ENCODE results near the gene NT5C3A. TPM values are rescaled to one million over a fixed set of nuclear protein-coding genes. Genes with fewer than 3 reads are reported as not detected.
"Not testable (repeated sequence)": the region's sequence is repeated elsewhere in the genome, so short reads cannot be mapped to it uniquely, and the experiment has no call there.

NT5C3A gene
- total and polyA plus RNA-seq, 8 donors = 1.2 to 98.0 (median 20.4) TPM

DNA sequence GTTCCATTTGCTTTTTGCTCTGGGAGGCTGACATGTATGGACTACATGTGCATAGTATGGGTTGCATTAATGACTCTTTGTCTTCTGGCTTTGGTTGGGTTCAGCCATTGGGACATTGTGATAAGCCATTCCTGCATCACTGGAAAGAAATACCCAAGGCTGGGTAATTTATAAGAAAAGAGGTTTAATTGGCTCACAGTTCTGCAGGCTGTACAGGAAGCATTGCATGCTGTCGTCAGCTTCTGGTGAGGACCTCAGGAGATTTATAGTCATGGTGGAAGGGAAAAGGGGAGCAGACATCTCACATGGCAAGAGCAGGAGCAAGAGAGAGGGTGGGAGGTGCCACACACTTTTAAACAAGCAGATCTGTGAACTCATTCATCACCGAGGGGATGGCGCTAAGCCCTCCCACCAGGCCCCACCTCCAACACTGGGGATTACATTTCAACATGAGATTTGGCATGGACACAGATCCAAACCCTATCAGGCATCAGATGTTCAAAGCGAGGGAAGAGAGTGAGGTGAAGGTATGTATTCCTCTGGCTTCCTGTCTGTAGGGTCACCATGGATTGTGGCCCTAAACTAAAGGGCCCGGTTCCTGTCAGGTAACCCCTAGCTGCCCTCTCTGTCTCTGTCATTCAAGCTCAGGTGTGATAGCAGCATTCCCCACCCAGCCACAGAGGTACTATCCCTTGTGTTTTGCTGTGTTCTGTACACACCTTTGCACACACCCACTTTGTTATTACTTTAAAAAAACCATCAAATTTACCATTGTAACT is 95.9 kb downstream of the NT5C3A start:
- H3K9me3 ChIP-seq; H3K27ac ChIP-seq; H3K27me3 ChIP-seq; H3K4me3 ChIP-seq; H3K36me3 ChIP-seq; DNase-seq; intact Hi-C loops (cut with DNase I; ENCODE audit: low total_unique reads): not testable (repeated sequence)
- peaks cover 0 to 22% (median 13%) of the 10 kb centered on the region in 4 donors for H3K4me1 ChIP-seq
- WGBS, 5 donors = 47 to 74% (median 56%) methylated on average over 3 to 4 of the region's 5 CpGs

DNA sequence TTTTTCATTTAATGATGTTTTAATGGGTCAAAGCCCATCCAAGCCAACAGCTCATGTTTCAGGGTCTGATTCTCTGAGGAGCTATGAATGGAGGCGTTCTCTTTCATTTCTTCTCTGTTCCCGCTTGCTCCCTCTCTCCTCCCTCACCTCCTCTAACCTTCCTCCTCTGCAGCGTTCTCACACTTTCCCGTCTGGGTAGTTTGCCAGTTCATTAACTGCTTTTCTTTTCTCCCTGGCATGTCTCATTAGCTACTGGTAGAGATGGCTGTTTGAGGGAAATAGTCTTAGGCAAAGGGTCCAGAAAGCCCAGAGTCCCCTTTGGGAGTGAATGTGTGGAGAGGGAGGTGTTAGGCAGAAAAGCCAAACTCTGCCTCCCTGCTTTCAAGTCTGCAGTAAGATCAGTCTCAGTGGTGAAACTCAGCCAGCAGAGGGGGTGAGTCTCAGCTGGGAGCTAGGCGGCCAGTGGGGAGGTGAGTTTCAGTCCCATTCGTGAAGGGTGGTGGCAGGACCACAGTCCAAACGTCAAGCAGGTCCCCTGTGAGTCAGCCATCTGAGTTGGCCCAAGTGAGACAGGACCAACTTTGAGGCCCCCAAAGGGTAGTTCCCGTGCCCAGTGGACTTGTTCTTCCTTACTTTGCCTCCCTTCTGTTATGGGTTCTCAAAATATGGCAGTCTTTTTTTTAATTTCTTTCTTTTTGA is 98.0 kb downstream of the NT5C3A start:
- H3K4me1 ChIP-seq = peaks cover 0 to 18% (median 13%) of the 10 kb centered on the region in 4 donors
- H3K36me3 ChIP-seq; H3K27me3 ChIP-seq; intact Hi-C loops (cut with DNase I; ENCODE audit: low total_unique reads); H3K9me3 ChIP-seq; H3K4me3 ChIP-seq: not testable (repeated sequence)
- DNase-seq = peak in 1 of 2 donors; percentile 29
- H3K27ac ChIP-seq = peak overlapping the region in 1 of 5 donors; percentile 40
- TF ChIP-seq, protein P1, sequence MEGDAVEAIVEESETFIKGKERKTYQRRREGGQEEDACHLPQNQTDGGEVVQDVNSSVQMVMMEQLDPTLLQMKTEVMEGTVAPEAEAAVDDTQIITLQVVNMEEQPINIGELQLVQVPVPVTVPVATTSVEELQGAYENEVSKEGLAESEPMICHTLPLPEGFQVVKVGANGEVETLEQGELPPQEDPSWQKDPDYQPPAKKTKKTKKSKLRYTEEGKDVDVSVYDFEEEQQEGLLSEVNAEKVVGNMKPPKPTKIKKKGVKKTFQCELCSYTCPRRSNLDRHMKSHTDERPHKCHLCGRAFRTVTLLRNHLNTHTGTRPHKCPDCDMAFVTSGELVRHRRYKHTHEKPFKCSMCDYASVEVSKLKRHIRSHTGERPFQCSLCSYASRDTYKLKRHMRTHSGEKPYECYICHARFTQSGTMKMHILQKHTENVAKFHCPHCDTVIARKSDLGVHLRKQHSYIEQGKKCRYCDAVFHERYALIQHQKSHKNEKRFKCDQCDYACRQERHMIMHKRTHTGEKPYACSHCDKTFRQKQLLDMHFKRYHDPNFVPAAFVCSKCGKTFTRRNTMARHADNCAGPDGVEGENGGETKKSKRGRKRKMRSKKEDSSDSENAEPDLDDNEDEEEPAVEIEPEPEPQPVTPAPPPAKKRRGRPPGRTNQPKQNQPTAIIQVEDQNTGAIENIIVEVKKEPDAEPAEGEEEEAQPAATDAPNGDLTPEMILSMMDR (IDR thresholded peaks at IDR 0.05) = peak in 4 of 7 experiments; percentile 13 to 29 (median 22)
- whole genome bisulfite sequencing, 5 donors = 14 to 30% (median 26%) methylated on average over 5 to 8 of the region's 8 CpGs

Small RNA genes within 50 kb of the gene (small RNA-seq; reads per million reads assigned to genes)
- gene RN7SL505P (0 reads per million in 4 donors), gene RNU6-388P (0 reads per million in 4 donors), gene RPS29P14 (0 reads per million in 4 donors)

Other genes with a start within 250 kb of the NT5C3A start
- 10 to 100 TPM in 4 of 5 donors, 1 to 10 TPM in 1; 9.0 to 90.3 (median 21.9) TPM for gene KBTBD2, start 171.0 kb downstream of the NT5C3A start, total RNA-seq
- 10 to 100 TPM in 2 of 3 donors, 1 to 10 TPM in 1; 9.9 to 13.9 (median 11.8) TPM for gene KBTBD2, start 171.0 kb downstream of the NT5C3A start, polyA plus RNA-seq
- 100 to 1,000 TPM; 120 to 869 (median 168) TPM for gene FKBP9, start 105.3 kb downstream of the NT5C3A start, total RNA-seq
- gene FKBP9, start 105.3 kb downstream of the NT5C3A start, polyA plus RNA-seq = 10 to 100 TPM; 11.3 to 22.8 (median 18.2) TPM
- 10 to 100 TPM in 1 of 5 donors, 1 to 10 TPM in 3, not detected in 1; 2.2 to 13.9 (median 5.0) TPM for gene RP9, start 46.6 kb upstream of the NT5C3A start, total RNA-seq
- 10 to 100 TPM; 11.1 to 80.0 (median 15.4) TPM for gene RP9, start 46.6 kb upstream of the NT5C3A start, polyA plus RNA-seq
- 10 to 100 TPM in 3 of 5 donors, 1 to 10 TPM in 2; 4.7 to 43.9 (median 13.3) TPM for gene BBS9, start 66.8 kb upstream of the NT5C3A start, total RNA-seq
- 1 to 10 TPM; 3.2 to 4.4 (median 3.7) TPM for gene BBS9, start 66.8 kb upstream of the NT5C3A start, polyA plus RNA-seq

Data from stomach (tissue), 9 donors.